Smooth muscle cell of the brain vasculature (primary cell): ENCODE results near the gene EEFSEC.

ENCODE experiments used
- DNase-seq: peaks from one replicate; pipeline ENCODE4 v3.0.0-alpha.2; 2012; ENCODE audit warnings: low read depth, low spot score

Gene EEFSEC

GRCh38 chr3:128241741-128242140, 88.5 kb downstream of the EEFSEC start:
- no peak for DNase-seq

GRCh38 chr3:128242818-128243601, 89.7 kb downstream of the EEFSEC start:
- no peak for DNase-seq

- DNase-seq: no peak
These were observed 90.6 kb downstream of the EEFSEC start for GRCh38 chr3:128243602-128244504.

GRCh38 chr3:128245460-128245859, 92.2 kb downstream of the EEFSEC start:
- DNase-seq: no peak

GRCh38 chr3:128247666-128248409, 94.6 kb downstream of the EEFSEC start:
- DNase-seq: no peak

GRCh38 chr3:128252083-128252482, 98.8 kb downstream of the EEFSEC start:
- DNase-seq: no peak

- no peak for DNase-seq
These were observed 99.9 kb downstream of the EEFSEC start for GRCh38 chr3:128253150-128253549.

GRCh38 chr3:128254066-128254590, 100.8 kb downstream of the EEFSEC start:
- no peak for DNase-seq

GRCh38 chr3:128254967-128255366, 101.7 kb downstream of the EEFSEC start:
- no peak for DNase-seq

- DNase-seq: no peak
These were observed 102.8 kb downstream of the EEFSEC start for GRCh38 chr3:128256131-128256530.

GRCh38 chr3:128257632-128258031, 104.4 kb downstream of the EEFSEC start:
- no peak for DNase-seq

GRCh38 chr3:128260275-128260674, 107.0 kb downstream of the EEFSEC start:
- no peak for DNase-seq

GRCh38 chr3:128262457-128262856, 109.2 kb downstream of the EEFSEC start:
- DNase-seq: no peak

GRCh38 chr3:128263118-128263517, 109.8 kb downstream of the EEFSEC start:
- no peak for DNase-seq

- no peak for DNase-seq
These were observed 110.7 kb downstream of the EEFSEC start for GRCh38 chr3:128263946-128264345.

- no peak for DNase-seq
These were observed 113.2 kb downstream of the EEFSEC start for GRCh38 chr3:128266453-128266852.

GRCh38 chr3:128267541-128267940, 114.3 kb downstream of the EEFSEC start:
- DNase-seq: no peak

GRCh38 chr3:128269006-128269775, 115.9 kb downstream of the EEFSEC start:
- no peak for DNase-seq

GRCh38 chr3:128269796-128270195, 116.5 kb downstream of the EEFSEC start:
- DNase-seq: no peak

GRCh38 chr3:128270559-128271492, 117.5 kb downstream of the EEFSEC start:
- no peak for DNase-seq
